ENCODE results near the gene ASB8.

- TF ChIP-seq EP300 (IDR thresholded peaks at IDR 0.05; ENCODE audit: borderline replicate concordance) (no peak), TAF1 (IDR thresholded peaks at IDR 0.05; ENCODE audit: low read depth) (no peak), YY1 (IDR thresholded peaks at IDR 0.05; ENCODE audit: low read depth) (no peak), RAD21 (IDR thresholded peaks at IDR 0.05; ENCODE audit: low read depth) (no peak), MAX (IDR thresholded peaks at IDR 0.05) (no peak), REST (IDR thresholded peaks at IDR 0.05; ENCODE audit: low read depth) (no peak), ZBTB7A (IDR thresholded peaks at IDR 0.05; ENCODE audit: low read depth) (no peak), CEBPB (IDR thresholded peaks at IDR 0.05) (no peak), NFIC (IDR thresholded peaks at IDR 0.05) (no peak), EGR1 (IDR thresholded peaks at IDR 0.05) (no peak), TEAD4 (IDR thresholded peaks at IDR 0.05) (no peak), FOXM1 (IDR thresholded peaks at IDR 0.05; ENCODE audit: borderline replicate concordance, low read depth) (no peak), USF1 (IDR thresholded peaks at IDR 0.05) (no peak), TCF12 (IDR thresholded peaks at IDR 0.05; ENCODE audit: low read depth) (no peak)
Observed at GRCh38 chr12:48192861-48193260, 35.5 kb upstream of the ASB8 start.

All from Ishikawa (cell line).